GM21619 (cell line): ENCODE data around the gene LIN28B.
"Not testable (repeated sequence)": the region's sequence is repeated elsewhere in the genome, so short reads cannot be mapped to it uniquely, and the experiment has no call there.

Experiments used
- ATAC-seq: cut with Tn5 transposase; IDR thresholded peaks from one replicate; pipeline ENCODE4 v1.9.1; 2021; ENCODE audit not compliant: unreplicated experiment

LIN28B gene

DNA sequence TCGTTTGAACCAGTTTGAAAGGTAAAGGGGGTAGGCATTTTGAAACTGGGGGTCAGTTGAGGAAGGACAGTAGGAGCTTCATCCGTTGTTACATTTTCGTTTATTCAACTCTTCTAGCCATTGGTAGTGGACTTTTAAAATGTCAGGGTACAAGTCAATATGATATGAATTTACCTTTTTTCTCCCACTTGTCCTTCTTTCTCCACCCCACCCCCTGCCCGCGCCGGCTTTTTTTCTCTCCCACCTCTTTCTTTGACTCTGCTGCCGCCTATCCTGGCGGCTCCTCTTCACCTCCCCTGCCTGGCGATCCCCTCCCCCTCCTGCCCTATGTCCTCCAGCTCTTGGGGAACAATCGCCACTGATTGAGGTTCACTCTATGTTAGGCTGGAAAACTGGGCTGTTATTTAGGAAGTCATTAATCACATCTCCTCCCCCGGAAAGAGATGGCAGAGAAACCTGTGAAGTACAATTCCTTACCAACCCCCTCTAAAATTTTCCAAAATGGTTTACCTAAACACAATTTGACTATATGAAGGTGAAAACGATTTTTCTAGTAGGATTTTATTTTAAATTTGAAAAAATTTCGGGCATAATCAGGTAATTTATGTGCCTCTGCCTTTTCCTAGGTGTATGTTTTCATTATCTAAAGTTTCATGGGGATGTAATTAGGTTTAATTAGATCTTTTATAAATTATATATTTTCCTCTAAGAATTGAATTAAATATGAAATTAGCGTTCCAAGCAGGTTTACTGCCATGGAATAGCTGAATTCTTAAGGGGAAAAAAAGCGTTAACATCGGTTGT is 778 bp upstream of the LIN28B start:
- no peak for ATAC-seq

DNA sequence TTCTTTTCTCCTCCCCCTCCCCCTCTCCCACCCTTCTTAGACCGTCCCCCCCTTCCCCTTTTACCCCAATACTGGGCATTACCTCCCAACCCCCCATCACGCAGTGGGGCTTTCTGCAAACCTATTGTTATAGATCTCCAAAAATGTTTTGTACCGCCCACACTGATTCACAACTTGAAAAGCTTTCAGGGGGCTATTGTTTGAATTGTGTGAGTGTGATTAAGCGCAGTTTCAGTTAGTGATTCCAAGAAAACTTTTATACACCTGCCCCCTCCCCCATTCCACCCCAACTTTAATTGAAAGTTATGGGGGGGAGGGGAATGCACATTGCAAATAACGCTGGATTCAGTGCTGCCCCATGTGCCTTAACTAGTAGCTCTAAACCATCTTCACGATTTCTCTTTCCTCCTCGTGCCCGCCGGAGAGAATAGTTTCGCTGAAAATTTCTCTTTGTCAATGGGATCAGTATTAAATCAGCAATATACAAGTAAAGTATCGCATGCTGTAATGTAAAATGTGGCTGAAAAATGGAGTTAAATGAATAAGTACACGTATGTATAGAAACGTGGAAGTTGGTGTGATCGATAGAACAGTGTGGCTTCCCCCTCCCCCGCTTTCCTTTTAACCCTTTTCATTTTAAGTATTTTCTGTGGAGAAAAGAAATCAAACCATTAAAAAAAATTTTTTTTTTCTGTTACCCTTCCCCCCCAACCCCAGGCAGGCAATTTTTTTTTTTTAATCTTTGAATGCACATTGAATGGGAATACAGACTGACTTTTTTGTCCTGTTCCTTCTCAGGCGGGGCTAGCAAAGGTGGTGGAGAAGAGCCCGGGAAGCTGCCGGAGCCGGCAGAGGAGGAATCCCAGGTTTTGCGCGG is 632 bp downstream of the LIN28B start:
- no peak for ATAC-seq

DNA sequence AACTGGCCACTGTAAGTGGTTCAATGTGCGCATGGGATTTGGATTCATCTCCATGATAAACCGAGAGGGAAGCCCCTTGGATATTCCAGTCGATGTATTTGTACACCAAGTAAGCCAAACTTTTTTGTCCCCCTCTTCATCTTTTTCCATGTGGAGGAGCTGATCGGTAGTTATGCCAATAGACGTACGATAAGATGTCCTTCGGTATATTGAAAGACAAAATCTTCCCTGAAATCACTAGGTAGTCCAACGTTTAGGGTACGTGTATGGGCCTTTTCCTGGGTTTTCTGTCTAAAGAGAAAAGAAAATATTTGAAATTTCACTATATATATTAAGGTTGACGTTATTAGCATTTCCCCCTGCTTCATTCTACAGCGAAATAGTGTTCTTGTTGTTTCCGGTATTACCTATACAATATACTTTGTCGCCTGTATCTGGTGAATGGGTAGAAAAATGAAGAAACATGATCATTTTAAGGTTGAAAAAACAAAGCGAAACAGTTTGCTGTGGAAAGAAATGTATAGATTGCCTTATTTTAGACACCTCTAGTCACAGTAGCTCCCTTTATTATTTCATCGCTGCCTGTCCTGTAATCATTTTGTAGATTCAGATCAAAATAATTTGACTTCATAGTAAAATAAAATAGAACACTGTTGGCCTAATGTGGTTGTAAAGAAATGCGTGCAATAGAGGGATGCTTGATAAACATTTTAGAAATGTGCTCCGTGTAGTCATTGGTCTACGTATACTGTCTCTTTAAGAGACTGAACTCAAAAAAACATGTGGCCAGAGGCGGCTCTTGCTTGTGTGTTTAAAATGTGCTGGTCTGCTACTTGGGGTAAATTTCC is 1.5 kb downstream of the LIN28B start:
- no peak for ATAC-seq

DNA sequence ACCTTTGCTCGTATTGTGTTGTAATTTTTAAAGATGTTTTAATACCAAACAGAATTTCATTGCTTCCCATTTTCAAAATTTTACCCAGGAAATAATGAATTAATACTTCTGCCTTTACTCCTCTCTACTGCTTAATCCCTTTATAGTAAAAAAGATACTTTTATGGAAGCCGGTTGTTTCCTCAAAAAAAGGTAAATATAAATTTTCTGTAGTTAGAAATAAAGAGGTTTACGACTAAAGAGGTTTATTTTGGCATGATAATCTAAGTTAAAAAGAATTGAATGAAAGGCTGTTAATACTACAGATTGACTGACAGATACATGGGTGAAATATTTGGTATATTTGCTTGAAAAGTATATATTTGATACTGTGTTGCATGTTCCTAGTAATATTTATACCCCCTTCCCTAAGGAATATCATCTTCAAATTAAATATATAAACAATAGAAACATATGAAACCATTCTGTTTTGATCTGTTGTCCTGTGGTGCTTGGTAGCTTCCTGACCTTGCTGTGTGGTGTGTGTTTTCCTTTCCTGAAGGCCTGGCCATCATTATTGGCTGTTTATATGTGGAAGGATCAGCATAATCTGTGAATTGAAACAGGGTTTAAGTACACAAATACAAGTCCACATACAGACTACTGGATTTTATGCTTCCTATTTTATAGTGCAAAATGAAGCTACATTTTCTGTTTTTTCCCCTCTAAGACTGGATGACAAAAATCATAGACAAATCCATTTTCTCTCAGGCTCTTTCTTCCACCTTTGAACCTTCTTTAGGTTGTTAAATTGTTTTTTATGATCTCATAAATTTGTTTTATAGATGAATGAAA is 2.3 kb downstream of the LIN28B start:
- no peak for ATAC-seq

DNA sequence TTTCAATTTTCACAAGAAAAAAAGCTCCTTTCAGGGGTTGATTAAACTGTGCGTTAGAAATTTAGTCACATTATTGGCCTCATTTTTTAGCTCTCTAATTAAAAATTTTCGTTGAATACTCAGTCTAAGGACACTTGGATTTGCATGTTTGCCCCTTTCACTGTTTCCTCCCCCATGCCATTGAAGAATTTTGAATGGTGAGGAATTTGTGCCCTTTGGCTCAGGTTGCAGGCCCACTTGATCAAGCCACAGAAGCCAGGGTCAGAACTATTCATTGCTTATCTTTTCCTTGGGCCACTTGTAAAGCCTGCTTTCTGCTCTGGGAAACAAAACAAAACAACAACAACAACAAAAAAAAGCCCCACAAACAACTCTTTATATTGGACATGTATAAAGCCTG is 12.2 kb downstream of the LIN28B start:
- no peak for ATAC-seq

DNA sequence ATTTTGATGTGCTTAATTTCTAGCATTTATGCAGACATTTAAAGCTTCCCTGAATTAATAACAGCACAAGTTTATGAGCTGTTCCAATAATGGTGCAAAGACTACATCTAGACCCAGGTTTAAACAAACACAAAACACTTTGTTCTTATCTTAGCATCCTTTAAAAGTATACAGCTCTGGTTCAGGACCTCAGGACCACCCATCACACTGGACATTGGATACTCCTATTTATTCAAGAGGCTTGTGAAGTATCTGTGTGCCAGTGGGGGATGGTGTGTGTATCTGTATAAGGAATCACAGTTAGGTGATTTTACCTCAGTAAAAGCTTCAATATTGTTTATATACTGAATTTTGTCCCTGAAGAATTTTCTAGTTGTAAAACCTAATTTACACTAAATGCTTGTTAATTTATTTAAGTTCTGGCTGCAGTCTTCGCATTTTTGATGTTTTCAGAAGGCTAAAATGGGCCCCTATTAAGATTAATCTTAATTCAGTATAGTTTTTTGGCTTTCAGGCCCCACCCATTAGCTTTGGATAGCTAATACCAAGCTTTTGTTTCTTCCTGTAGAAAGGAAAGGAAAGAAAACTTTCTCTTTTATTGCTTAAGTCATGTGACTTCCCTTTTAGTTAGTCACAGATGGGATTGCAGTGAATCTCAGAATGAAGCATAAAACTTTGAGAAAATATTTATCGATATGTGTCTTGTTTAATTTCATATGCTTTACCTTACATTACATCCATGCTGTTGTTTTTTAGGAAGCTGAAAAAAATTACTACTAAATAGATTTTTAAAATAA is 13.1 kb downstream of the LIN28B start:
- no peak for ATAC-seq

DNA sequence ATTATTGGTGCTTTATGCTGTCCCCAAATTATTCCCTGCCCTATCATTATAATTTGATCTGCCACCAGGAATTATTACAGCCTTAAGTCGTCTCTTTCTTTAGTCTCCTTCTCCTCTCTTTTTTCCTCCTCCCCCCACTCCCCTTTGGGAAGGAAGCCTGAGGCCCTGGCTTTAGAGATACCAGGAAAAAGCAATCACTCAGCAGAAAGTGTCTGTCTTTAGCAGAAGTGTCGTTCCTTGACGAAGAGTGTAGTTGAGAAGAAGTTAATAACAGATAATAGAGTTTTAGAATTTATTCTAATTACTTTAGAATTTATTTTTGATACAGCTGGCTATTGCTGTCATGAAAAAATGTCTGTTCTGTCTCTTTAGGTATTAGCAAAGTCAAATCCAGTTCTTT is 16.5 kb downstream of the LIN28B start:
- no peak for ATAC-seq

DNA sequence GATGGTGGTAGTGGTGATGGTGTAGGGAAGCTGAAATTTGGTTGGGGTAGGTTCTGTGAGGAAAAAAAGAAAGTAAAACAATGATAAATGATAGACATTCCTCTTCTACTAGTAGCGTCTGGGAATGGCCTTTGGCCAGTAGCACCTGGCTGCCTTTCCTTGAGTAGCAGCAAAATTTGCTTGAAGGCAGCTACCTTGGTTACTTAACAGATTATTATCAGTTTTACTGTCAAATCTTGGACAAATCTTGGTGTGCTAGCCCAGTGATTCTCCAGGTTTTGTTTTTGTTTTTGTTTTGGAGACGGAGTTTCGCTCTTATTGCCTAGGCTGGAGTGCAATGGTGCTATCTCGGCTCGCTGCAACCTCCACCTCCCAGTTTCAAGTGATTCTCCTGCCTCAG is 26.4 kb downstream of the LIN28B start:
- ATAC-seq: no peak

DNA sequence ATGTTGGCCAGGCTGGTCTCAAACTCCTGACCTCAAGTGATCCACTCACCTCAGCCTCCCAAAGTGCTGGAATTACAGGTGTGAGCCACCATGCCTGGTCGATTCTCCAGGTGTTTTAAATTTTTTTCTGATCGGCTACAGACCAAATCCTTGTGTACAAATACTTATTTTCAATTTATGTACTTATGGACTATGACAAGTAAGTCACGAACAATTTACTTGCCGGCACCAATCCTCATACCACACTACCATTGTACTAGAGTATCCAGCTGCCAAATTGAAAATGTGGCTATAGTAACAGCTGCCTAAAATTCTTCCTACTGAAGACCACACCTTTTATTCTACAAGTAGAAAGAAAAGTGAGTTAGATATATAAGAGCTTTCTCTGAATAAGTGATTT is 26.9 kb downstream of the LIN28B start:
- no peak for ATAC-seq

DNA sequence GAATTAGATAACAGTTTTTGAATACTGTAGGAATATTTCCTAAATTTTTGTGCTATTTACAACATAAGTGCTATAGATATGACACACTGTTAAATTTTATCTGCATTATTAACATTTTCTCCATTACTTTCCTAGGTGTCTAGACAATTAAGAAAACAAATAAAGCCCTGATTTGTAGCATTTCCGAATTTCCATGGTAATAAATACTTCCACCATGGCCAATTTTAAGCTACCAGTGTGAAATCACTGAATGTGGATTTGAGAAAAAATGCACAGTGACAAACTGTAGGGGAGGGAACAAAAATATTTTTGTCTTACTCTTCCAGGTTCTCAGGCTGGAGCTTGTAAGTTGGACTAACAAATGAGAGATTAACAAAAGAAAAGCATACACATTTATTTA is 27.9 kb downstream of the LIN28B start:
- ATAC-seq: no peak

DNA sequence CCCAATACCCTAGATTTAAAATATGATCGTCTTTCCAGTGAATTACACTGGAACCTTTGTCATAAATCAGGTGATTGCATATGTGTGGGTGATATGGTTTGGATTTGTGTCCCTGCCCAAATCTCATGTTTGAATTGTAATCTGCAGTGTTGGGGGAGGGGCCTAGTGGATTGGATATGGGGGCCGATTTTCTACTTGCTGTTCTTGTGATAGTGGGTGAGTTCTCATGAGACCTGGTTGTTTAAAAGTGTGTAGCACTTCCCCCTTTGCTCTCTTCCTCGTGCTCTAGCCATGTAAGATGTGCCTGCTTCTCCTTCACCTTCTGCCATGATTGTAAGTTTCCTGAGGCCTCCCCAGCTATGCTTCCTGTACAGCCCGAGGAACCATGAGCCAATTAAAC is 29.0 kb downstream of the LIN28B start:
- ATAC-seq: not testable (repeated sequence)

DNA sequence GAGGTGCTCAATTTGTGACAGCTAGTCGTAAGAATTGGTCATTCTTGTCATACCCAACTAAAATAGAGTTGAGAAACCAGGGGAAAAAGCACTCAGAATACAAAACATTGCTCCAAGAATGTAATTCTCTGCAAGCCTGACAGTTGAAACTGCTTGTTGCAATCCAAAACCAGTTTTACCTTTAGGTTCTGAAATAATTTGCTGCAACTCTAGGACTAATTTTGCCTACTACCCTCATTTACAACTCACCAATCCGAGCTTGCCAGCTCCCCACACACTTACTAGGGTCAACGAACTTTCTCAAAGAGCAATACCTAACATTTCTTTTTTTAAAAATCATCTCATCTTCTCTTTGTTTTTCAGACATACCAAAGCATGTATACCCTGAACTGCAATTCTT is 29.7 kb downstream of the LIN28B start:
- ATAC-seq: no peak

DNA sequence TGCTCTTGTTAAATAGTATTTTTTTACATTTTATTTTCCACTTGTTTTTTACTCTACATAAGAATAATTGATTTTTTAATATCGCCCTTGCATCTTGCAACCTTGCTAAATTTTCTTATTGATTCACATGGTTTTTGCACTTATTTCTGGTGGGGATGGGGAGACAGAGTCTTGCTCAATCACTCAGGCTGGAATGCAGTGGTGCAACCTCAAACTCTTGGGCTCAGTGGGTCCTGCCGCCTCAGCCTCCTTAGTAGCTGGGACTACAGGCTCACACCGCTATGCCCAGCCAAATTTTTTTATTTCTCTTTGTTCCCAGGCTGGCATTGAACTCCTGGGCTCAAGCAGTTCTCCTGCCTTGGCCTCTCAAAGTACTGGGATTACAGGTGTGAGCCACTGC is 30.3 kb downstream of the LIN28B start:
- ATAC-seq: no peak

DNA sequence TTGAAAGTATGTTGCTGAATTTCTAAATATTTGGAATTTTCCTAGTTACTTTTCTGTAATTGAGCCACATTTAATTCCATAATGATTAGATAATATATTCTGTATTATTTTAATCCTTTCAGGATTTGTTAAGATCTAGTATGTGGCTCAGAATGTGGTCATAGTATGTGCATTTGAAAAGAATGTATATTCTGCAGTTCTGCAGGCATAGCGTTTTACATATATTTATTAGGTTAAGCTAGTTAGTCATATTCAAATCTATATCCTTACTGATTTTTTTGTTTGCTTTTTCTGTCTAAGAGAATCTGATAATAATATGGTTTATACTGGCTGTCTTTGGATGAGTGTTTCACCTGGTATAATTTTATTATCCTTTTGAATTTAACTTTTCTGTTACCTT is 33.2 kb downstream of the LIN28B start:
- no peak for ATAC-seq

DNA sequence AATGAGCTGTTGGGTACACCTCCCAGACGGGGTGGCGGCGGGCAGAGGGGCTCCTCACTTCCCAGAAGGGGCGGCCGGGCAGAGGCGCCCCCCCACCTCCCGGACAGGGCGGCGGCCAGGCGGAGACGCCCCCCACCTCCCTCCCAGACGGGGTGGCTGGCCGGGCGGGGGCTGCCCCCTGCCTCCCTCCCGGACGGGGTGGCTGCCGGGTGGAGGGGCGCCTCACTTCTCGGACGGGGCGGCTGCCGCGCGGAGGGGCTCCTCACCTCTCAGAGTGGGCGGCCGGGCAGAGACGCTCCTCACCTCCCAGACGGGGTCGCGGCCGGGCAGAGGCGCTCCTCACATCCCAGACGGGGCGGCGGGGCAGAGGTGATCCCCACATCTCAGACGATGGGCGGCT is 34.2 kb downstream of the LIN28B start:
- ATAC-seq: not testable (repeated sequence)

DNA sequence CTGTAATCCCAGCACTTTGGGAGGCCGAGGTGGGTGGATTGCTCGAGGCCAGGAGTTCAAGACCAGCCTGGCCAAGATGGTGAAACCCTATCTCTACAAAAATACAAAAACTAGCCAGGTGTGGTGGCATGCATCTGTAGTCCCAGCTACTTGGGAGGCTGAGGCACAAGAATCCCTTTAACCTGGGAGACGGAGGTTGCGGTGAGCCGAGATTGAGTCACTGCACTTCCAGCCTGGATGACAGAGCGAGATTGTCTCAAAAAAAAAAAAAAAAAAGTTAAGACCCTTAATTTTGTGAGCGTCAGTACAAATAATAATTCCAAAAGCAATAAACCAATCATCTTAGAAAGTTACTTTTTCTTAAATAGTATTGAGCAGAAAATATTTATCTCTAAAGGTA is 36.7 kb downstream of the LIN28B start:
- ATAC-seq: not testable (repeated sequence)

DNA sequence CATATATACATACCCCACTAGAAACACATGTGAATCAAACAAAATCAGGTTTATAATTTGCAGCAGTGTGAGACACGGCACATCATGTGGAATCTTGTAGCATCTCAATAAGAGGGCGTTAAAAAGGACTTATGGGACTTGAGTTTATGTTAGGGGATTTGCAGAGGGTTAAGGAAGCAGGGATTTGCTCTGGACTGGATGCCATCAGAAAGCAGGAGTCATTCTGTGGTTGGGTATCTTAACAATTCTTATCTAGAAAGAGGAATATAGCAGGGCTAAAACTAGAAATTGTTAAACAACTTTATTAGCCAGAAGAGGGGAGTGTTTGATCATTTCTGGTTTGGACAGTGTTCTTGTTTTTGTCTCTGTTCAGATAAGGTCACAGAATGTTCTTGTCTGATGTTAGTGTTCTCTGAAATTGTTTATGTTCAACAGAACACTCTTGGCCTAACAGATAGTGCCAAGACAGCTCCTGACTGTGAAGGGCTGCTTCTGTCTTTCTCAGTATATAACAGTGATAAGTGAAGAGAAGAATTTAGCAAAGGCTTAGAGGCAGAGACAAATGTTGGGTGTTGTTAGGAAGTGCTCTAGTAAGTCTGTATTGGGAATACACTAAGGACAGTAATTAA is 39.2 kb downstream of the LIN28B start:
- no peak for ATAC-seq

DNA sequence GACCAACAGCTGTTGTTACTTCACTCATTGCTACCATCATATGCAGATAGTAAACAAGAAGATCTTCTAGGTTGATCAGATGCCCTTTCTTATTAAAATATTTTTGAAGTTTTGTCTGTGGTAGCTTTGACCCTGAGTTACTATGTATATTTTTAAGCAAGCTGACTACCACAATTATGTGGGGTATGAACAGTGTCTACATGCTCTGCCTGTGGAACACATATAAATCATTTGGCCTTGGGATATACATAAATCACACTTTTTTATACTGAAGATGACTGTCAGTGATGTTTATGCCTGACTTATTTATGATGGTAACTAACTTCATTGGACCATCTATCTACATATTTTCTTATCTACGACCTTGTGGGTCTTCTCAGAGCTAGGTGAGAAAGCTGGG is 44.2 kb downstream of the LIN28B start:
- no peak for ATAC-seq

DNA sequence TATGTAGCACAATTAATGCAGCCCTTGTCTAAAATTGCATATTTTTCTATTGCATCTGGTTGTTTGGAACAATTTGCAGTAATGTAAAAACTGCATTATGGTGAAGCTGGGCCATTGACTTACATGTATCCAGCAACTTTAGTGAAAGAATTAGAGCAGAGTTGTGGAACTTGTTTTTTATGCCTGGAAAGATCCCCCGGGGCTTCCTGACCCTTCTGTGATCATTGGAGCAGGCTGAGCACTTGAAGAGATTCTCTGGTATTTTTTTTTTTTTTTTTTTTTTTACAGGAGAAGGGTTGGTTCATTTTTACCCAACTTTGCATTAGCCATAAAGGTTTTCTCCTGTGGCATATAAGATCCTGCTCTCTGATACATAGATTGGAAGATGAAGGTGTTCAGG is 45.0 kb downstream of the LIN28B start:
- no peak for ATAC-seq
